Frontal cortex (tissue), 4 donors: ENCODE measurements around the gene KLF15. TPM values are rescaled to one million over a fixed set of nuclear protein-coding genes. Genes with fewer than 3 reads are reported as not detected.

Source experiments
- DNase-seq, 2 donors: peaks; one replicate each; pipeline ENCODE4 v3.0.0; 2012; ENCODE audit warnings: low spot score in 2 of 2
- FAIRE-seq: peaks from 2 replicates; lab custom pipeline; 2012; peaks lifted over from hg19 to GRCh38; lab: Jason Lieb, UNC
- total RNA-seq: library from RNA; depleted of rRNA; stranded (reverse); fragments of >200 nt; gene quantifications from one replicate; pipeline ENCODE4 v1.2.3, GENCODE V29; 2014
- donor health status: control.
- donor health status: control.
- donor health status: control.

The KLF15 gene
- total RNA-seq, 1 donor from 2014 or later, result 2.0 TPM

DNA sequence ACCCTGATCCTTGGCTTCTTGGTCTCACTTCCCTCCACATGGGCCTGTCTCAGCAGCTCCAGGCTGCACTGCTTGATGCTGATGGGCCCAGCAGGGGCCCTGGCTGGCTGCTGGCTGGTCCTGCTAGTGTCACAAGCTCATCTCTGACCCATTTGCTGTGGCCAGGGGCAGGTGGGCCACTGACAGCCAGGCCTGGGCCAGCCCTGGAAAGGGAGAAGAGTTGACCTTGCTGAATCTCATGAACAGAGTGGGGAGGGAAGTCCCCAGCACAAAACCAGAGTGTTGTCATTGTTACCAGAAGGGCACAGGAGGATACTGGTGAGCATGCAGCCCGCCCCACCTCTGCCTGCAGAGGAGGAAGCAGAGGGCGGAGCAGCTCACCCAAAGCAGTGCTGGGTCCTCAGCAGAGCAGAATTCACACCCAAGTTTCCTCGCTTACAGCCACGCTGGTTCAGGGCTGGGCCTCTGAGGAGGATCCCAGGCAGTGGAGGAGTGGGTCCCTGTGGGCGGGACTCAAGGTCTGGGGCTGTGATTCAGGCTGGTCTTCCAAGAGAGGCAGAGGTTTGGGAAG is 7.6 kb upstream of the KLF15 start:
- FAIRE-seq (no peak), DNase-seq (no peak)

DNA sequence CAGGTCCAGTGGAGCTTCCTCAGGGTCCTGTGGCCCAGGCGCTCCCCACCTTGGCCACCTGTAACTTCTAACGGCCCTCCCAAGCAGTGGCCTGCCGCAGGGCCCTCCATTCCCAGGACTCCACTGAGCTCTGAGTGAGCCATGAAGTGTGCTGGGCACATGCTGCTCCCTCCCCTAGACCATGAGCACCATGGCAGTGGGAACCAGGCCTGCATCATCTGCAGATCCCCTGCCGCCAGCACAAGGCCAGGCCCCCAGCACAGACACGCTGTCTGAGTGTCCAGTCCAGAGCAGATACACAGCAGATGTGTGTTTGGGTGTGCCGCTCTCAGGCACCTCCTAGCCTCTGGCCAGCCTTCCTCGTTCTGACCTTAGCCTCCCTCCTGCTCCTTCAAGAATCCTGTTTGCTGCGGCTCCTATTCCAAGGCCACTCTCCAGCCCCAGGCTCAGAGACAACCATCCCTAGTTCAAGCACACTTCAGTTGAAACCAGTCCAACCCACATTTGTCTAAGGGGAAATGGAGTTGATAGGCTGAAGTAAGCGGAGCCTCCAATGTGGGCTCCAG is 7.0 kb upstream of the KLF15 start:
- FAIRE-seq (no peak), DNase-seq (no peak)

DNA sequence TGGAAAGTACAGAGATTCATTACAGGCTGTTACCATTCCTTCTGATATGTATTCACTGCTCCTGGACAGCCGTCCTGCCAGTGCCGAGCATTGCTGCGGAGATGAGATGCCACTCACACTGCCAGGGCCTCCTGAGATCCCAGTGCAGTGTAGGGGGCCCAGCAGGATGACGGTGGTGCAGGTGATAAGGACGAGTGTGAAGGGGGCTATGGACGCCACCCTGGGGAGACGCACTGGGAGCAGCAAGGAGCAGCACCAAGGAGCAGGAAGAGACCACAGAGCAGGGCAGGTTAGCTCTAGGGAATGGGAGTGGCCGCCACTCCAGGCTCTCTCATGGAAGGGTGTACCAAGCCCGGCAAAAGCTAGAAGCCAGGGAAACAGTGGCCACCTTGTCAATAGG is 4.0 kb upstream of the KLF15 start:
- FAIRE-seq (no peak), DNase-seq (no peak)

DNA sequence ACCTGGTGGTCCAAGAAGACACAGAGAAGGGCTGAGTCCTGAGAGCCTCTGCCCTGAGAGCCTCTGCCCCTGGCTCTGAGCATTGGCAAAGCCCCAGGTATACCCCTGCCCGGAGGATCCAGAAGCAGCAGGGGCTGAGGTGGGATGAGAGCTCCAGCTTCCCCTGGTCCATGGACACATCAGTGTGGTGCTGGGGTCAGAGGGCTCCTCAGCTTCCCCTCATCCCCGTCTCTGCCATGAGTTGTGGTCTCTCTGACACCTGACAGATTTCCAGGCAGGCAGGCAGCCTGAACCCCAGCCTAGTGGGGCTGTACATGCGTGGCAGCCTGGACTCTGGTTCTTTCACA is 3.5 kb upstream of the KLF15 start:
- FAIRE-seq, result no peak
- DNase-seq, result no peak

DNA sequence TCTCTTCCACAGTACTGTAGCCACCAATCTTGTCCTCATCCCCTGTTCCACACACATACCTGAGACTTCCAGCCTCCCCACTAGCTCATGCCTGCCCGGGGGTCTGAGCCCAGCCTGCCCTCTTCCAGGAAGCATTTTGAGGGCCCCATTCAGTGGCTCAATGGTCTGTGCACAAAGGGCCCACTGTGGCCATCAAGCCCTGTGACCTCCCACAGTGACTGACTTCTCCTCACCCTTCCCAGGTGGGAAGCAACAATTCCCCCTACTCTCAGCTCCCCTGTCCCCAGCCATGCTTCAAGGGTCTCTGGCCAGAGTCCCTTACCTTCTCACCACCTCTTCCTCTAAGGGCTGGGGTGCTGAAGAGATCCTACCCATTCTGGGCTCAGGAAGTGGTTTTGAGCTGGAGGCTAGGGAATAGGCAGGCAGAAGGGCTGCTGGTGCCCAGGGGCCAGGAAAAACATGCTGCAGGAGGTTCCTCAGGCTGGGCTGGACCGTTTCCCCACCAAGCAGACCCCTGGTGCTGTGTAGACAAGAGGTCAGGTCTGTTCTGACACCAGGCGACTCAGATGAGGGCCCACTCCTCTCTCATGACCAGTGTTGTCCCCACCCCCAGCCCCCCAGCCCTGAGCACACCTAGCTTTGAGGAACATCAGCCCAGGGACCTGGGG is 3.0 kb upstream of the KLF15 start:
- FAIRE-seq (no peak), DNase-seq (no peak)

DNA sequence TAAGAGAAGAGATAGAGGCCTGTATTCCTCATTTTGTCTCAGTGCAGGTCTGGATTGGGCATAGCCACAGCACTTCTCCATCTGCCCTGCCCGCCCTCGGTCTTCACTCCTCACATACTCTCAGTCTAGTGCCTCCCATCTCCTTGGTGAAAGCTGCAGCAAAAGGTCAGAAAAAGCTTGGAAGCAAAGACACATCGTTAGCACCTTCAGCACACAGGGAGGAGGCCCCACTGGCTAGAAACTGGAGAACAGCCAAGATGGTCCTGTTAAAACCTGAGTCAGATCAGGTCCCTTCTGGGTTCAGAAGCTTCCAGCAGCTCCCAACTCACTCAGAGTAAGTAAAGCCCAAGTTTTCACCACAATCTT is 1.6 kb upstream of the KLF15 start:
- FAIRE-seq (no peak), DNase-seq (no peak)

DNA sequence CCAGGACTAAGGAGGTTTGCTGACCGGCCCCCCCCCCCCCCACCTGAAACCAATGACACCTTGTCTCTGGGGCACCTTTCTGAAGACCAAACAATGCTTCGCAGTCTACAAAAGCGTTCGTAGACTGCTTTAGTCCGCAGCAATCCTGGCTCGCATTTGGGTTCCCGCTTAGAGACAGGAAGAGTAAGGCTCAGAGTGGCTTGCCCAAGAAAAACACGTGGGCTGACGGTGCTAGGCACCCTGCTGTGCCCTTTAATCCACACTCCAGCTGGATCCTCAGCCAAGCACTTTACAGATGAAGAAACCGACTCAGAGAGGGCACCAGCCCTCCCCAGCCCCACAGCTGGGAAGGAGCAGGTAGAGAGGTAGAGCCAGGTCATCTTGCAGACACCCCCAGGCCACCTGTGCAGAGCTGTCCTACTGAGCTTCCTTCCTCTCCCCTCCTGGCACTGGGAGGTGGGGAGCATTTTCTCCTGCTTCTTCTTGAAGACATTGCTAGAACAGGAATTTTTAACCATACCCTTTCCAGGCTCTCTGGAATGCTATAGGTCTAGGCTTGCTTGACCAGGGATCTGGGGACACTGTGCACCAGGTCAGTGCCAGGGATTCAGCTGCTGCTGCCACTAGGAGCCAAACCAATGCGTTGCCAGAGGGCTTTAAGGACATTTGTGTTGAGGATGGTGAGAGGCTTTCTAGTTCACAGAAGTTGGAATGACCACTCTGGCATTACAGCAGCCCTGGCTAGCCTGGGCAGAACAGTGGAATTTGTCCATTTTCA is 1.0 kb upstream of the KLF15 start:
- FAIRE-seq (no peak), DNase-seq (no peak)

DNA sequence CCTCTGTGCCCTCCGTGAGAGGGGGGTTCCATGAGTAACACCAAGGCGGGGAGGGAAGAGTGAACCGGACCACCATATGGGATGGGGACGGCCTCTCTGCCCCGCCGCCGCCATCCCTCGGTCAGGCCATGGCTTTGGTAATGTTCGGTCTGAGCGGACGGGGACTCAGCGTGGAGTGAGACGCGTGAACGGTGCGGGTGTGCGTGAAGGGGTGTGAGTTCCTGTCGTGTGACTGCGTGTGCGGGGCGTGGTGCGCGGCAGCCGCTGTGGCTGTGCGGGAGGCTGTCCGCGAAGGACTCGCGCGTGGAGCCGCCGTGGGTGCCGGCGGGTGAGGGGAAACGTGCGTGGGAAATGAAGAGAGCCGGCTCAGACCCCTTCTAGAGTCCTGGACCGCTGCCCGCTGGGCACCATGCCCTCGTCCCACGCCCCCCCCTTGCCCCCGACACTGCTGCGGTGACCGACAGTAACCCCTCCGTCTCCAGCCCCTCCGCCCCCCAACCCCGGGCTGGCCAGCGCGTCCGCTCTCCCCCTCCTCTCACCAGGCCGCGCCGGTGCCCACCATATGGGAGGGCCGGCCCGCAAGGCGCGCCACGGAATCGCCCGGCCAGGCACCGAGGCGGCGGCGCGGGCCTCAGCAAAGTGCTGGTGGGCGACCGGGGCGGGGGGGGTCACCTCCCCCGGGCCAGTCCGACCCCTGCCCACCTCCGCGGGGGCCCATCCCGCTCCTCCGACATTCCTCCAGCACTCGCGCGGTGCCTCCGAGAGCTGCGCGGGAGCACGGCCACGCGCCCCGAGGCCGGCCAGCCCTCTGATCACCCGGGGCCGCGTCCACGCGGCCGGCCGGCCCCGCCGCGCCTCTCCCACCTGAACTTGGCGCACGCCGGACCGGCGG is 589 bp downstream of the KLF15 start:
- peak; percentile 75 to 79 for DNase-seq
- FAIRE-seq, result no peak

DNA sequence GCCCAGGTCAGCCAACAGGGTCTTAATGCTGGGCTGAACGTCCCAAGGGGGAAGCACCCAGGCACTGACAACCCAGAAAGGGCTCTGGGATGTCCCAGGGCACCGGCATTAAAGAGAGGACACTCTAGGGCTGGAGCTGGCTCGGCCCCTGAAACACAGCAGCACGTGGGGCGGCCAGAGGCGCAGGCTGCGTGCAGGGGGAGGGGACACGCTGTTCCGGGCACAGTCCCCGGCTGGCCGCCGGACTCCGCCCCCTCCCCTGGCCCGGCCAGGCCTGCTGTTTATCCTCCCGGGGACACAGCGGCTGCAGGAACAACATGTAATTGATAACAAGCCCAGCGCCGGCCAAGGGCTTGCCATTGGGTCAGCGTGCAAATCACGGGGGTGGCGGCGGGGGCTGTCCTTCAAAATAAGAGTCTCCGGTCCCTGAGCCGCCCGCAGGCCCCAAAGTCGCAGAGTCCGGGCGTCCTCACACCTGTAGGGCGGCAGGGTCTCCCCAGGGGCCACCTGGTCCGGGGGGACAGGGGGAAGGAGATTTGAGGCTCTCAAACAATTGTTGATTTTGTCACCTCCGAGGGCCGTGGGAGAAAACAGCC is 1.3 kb downstream of the KLF15 start:
- FAIRE-seq (no peak), DNase-seq (peak; percentile 97 to 98)

DNA sequence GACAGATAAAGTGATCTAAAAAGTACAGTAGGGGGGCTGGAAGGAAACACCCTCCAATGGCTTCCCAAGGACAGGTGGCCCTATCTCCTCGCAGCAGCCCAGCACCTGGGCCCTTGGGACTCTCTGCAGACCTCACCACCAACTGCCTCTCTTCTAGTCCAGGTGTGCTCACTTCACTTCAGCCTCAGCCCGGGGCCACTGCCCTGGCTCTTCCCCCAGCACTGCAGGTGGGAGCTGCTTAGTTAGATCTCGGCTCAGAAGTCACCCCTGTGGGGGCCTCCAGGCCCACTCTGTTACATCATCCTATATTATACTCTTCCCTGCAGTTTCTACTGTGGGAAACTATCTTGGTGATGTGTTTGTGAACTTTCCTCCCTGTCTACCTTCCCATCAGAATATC is 2.0 kb downstream of the KLF15 start:
- DNase-seq (no peak), FAIRE-seq (no peak)

DNA sequence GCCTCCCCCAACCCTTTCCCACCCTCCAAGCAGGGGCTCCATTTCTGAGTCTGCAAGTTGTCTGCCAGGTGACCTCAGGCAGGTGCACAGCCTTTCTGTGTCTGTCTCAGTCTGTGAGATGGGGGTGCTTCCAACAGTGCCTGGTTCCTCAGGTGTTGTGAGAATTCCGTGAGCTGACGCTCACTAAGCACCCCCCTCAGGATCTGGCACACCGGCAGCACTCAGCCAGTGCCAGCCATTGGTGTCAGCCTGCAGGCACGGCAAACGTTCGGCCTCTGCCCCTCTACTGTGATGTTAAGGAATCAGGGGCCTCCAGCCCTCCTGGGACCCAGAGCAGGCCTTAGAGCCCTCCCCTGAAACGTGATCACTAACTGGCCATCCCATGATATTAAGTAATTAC is 2.4 kb downstream of the KLF15 start:
- no peak for DNase-seq
- no peak for FAIRE-seq

DNA sequence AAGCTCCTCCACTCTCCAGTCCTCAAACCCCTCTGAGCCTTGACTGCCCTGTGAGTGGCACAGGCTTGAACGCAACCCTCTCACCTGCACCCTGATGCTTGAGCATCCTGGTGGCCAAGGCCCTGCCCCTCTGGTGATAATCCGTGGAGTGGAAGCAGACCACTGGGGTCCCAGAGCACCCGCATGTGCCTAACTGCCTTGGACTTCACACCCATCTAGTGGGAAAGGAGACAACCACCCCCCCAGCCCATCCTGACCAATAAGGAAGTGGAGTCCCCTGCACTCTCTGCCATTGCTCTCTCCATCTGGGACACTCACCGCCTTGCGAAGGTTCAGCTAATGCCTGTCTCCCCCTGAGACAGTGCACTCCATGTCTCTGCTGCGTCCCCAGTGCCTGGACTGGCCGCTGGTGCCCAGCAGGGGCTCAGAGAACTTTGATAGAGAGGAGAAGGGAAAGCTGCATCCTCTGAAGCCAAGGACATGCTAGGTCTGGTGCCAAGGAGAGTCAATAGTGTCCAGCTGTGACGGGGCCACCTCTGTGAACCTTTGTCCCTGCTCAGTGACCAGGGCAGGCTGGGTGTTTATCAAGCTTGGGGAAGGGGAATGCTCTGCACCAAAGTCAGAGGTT is 3.4 kb downstream of the KLF15 start:
- no peak for FAIRE-seq
- no peak for DNase-seq

DNA sequence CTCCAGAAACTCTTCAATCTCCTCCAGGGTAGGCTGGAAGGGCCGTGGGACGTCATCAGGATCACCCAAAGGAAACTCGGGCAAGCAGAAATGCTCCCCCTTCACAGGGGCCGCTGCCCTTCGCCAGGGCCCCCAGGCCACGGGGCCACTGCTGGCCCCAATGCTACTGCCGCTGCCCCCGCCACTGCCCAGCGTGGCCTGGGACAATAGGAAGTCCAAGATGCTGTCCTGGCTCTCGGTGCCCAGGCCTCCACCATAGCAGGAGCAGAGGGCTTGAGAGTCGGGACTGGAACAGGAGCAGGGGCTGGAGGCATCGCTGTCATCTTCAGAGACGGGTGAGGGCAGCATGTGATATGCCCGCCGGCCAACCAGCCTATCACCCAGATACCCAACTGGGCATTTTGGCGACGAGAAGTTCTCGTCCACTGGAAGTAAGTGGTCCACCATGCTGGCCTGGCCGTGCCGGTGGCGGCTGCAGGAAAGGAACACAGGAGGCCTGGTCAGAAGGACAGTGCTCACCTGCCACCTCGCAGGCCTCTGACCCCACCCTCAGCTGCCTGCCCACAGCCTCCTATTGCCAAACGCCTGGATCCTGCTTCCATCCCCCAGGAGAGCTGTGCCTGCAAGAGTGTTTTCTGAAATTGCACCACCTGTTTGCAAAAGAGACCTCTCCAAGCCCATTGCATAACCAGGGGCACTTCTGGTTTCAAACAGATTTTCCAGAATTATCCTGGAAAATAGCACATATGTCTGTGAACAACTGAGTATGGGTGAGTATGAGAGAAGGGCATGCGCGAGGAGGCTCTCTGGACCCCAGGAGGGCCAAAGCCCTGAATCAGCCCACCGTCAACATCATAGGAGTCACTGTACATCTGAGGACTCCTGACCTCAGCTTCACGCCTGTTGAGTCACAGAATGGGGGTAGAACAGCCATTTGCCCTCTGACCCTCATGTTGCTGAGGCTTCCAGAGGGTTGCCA is 4.4 kb downstream of the KLF15 start:
- no peak for DNase-seq
- no peak for FAIRE-seq

DNA sequence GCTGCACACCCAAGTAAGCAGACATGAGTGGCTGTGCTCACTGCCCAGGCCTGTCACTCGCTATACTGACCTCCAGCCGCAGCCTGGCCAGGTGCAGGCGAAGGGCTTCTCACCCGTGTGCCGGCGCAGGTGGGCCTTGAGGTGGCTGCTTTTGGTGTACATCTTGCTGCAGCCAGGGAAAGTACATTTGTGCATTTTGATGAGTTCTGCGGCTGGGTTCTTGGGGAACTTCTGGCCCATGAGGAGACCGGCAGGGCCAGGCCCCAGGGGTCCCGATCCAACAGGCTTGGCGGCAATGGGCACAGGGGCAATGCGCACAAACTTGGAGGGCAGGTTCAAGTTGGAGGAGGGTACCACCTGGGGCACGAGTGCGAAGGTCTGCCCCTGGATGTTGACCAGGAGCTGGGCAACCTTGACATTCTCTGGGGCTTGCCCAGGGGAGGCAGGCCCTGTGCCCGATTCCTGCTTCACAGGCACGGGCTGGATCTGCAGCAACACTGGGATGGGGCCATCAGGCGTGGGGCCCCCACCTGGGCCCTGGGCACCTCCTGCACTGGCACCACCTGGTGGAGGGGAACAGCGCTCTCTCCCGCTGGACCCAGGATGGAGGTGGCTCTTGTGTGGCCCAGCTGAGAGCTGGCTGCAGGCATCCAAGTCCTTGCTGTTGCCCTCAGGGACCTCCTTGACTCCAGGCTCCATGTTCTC is 5.3 kb downstream of the KLF15 start:
- DNase-seq (no peak), FAIRE-seq (no peak)

DNA sequence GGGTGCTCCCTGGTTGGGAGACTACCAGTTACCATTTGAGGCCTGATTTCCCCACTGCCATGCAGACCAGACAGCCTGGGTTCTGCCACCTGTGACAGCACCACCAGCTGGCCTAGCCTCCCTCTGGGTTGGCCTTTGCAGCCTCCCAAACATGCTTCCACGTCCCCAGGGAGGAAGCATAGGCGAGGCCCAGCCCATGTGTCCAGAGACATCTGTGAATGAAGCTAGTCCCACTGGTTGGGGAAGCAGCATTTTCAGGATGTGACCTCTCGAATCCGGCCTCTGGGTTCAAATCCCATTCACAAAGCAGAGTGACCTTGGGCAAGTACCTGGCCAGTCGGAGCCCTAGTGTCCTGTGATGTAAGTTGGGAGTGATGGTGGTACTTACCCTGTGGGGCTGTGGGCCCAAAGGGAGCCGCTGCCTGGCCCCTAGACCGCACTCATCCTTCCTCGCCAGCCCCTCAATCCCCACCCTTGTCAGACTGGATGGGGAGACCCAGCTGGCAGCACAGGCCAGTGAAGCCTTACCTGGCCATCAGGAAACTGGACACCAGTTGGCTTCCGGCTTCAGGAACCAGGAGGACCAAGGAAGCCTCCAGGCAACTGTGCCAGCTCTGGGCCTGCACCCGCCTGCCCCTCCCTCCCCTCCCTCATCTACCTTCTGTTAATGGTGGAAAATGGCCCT is 6.0 kb downstream of the KLF15 start:
- no peak for DNase-seq

DNA sequence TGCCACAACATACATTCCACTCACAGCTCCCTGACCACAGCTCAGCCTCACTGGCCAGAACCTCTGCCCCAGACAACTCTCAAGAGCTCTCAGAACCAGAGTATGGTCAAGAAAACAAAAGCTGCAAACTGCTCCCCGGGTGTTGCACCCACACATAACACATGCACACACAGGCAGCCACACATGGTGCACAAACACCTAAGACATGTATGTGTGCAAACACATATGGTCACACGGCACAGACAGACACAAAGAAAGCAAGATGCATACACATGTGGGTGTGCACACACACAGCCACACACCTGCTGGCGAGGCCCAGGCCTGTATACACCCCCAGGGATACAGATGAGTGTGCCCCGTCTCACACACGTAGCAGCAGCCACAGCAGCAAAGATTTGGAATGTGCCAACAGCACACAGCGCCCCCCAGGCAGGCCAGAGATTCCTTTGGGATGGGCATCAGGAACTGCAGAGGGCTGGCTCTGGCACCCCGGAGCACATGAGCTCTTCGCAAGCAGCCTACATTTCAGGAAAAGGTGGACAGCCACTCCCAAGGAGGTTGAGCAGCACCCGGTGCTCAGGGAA is 6.6 kb downstream of the KLF15 start:
- no peak for DNase-seq
- no peak for FAIRE-seq

More for the DNA sequence above, 6.0 kb downstream of the KLF15 start:
- FAIRE-seq, result no peak
